GM19397 (cell line): Measurements from ENCODE around the gene ZFPM1.

Experiments
- ATAC-seq: cut with Tn5 transposase; IDR thresholded peaks from one replicate; pipeline ENCODE4 v1.9.1; 2021; ENCODE audit warnings: mild to moderate bottlenecking, moderate library complexity; ENCODE audit not compliant: unreplicated experiment

The ZFPM1 gene

DNA sequence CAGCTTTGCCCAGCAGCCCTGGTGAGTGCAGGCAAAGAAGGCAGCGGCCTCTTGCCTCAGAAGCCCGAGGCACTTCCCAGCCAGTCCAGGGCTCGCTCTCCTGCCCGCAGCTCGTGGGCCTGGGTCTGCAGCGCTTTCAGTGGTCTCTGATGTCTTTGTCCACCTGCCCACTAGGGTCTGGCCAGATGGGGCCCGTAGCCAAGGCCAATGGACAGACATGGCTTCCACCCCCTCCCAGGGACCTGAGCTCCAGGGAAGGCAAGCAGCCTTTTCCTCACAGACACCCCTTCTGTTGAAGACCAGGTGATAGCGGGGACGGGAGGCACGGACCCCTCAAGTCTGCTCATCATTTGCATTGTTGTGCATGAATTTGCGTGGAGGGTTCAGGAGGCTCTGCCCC is 83.4 kb downstream of the ZFPM1 start:
- no peak for ATAC-seq

DNA sequence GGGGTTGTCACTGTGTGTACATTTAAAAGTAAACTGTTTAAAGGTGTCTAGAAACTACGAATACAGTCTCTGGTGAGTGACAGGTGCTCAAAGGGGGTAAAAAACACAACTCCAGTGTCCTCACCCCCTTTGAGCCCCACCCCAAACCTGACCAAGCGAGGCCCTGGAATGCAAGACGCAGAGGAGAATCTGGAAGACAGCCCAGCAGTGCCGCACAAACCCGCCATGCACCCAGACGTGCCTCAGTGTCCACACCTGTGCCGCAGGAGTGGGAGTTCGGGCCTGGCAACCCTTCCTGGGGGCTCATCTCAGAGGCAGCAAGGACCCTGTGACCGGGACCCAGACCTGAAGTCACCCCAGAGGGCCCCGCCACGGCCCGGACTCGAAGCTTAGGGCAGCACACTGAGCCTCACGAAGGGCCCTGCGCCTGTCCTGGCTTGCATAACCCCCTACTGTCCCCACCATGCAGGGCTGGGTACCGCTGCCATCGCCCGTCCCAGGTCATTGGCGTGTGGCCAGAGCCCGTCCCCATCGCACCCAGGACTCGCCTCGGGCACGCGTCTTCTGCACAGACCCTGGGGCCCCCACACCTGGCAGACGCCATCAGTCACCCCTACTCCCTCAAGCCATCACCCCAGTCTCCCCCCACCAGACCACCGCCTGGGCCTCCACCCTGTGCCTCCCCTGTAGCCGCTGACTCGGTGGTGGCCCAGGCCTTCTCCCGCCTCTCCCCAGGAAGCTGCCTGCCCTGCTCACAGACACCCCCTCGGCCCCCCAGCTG is 84.1 kb downstream of the ZFPM1 start:
- ATAC-seq = no peak

DNA sequence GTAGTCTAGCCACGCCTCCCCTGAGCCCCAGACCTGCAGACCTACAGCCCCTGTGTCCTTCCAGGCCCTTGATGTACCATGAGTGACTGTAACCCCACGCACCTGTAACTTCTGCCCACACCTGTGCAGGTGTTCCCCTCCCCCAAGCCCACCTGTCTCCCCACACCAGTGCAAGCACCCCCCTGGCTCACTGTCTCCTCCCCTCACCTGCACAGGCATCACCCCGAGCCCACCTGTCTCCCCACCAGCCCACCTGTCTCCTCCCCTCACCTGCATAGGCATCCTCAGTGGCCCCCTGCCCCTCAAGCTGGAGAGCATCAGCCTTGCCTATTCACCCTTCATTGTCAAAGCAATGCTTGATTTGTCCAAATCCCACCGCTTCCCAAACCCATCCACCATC is 84.8 kb downstream of the ZFPM1 start:
- ATAC-seq = no peak

DNA sequence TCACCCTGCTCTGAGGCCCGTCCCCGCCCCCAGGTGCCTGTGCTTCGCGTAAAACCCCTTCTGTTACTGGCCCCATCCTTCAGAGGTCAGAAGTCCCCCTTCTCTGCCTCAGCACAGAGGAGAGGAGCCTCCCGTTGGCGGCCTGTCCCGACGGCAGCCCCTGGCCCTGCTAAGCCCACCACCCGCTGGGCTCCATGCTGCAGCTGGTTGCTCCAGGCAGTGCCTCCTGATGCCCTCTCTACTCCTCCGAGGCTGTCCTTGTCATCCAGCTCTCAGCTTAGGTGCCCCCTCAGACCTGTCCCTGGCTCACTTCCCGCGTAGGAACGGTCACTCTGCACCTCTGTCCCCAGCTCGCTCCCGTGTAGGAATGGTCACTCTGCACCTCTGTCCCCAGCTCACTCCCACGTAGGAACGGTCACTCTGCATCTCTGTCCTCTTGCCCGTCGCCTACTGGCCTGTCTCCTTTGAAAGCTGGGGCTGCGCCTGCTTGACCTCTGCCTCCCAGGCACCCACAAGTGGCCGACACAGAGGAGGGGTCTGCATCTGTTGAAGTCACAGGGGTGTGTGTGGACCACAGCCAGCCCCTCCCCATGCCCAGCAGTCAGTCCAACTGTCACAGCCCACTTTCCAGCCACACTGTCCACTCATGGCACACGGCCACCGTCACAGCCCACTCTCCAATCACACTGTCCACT is 85.4 kb downstream of the ZFPM1 start:
- no peak for ATAC-seq

DNA sequence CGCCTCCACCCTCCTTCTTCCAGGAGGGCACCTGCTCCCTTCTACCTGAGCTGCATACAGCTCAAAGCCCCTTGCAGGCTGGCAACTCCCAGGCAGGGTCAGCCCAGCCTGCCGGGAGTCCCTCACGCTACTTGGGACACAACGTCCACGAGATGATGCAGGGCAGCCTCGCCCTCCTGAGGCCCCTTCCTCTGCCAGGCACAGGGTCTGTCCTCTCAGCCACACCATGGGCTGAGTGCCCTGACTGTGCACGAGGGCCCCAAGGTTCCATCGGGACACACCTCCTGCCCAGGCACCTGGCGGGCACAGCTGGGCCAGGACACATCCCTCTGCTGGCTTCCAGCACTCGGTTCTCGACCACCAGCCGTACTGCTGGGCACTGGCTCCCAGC is 86.2 kb downstream of the ZFPM1 start:
- no peak for ATAC-seq

DNA sequence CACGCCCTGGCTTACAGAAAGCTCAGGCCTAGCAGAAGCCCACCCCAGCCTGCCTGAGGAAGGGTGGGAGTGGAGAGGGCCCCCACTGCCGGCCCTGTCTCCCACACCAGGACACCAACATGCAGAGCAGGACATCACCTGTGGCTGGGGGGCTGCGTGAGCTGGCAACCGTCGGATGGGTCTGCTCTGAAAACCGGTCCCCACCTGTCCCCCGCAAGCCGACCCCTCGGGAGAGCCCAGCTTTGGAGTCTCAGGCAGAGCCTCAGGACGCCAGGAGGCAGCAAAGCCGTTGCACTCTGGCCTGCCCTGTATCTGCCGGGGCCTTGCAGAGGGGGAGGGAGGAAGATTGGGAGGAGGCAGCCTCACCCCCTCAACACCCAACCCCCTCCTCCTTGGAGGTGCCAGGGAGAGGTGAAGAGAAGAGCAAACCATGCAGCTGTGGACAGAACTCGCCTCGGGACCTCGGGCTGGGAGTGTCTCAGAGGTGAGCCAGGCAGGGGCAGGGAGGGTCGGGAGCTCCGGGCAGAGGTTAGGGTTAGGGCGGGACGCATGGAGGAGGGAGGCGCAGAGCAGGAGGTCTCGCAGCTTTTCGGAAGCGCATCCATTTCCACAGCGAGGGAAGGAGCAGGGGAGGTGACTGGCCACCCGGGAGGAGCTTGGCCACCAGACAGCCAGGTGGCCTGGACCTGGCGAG is 86.7 kb downstream of the ZFPM1 start:
- ATAC-seq = no peak

DNA sequence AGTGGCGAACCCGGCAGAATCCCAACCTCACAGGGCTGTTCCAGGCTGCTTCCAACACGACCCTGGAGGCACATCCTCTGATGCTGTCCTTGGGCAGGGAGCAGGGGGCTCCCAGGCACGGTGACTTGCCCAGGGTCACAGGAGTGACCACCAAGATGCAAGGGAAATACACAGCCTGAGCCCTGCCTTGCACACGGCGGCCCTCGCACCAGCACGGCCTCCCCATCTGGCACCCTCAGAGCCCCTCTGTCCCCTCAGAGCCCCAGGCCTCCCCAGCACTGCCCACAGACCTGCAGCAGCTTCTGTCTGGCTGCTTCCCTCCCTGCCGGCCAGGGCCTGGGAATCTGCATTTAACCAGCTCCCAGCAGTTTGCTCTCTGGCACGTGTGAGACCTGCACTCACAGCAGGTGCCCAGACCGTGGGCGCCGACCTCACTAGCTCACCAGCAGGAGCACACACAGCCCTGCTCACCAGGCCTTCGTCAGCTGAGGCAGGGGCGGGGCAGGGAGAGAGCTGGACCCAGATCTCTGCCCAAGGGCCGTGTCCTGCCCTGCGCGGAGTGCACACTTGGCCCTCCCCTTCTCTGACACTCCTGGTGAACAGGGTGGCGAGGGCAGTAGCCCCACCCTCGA is 87.4 kb downstream of the ZFPM1 start:
- ATAC-seq = no peak

DNA sequence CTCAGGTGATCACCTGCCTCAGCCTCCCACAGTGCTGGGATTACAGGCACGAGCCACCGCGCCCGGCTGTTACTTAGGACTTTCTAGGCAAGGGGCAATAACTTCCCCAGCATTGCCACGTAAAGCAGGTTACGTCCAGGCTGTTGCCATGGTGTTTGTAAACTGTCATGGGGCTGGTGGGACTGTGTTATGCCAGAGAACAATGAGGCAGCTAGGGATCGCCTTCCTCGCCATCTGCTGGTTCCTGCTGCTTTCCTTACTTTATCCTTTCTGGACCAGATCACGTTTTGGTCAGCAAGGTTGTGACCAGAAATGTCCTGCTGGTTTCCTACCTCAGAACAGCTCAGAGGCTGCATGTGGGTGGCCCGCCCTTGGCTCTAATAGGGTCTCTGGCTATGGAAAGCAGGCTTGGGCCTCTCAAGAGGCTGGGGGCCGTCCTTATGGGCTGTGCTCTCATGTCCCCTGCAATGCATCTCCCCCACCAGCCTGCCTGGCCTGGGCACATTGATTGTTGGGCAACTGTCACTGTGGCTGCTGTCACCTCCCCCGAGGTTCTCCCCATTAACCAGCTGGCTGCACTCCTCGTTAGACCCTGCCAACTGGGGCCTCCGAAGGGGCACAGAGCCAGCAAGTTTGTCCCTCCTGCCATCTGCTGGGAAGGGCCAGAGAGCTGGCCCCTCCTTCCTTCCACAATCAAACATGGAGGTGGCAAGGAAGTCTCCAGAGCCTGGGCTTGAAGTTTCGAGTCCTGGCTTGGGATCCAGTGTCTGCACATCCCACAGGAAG is 88.9 kb downstream of the ZFPM1 start:
- no peak for ATAC-seq

DNA sequence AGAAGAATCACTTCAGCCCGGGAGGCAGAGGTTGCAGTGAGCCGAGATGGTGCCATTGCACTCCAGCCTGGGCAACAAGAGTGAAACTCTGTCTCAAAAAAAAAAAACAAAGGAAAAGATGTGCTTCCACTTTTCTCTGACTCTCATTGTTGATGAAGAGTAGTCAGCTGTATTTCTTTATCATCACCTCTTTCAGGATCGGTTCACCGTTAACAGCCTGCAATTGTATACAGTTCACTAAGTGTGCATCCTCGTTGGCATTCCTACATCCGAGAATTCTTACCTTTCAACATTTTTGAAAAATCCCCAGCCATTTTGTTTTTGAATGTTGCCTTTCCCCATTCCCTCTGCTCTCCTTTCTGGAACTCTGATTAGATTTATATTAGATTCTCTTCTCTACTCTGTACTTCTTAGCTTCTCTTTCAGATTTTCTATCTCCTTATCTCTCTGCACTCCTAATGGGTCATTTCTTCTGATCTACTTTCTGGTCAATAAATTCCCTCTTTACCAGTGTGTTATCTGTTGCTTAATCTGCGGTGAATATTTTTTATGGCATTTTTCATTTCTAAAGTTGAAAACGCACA is 90.2 kb downstream of the ZFPM1 start:
- no peak for ATAC-seq

DNA sequence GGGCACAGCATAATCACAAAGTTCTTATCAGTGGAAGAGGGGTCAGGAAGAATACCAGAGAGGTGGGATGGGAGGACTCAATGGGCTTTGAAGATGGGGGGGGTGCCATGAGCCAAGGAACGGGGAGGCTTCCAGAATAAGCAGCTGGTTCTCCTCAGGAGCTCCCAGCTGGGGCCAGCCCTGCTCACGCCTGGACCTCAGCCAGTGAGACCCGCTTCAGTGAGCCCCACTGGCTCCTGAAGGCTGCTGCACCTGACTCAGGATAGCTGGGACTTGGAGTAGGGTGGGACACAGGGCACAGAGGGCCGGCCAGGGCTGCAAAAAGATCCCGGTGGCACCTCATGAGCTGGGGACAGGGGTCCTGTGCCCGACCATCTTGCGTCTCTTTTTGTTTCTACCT is 92.7 kb downstream of the ZFPM1 start:
- no peak for ATAC-seq

DNA sequence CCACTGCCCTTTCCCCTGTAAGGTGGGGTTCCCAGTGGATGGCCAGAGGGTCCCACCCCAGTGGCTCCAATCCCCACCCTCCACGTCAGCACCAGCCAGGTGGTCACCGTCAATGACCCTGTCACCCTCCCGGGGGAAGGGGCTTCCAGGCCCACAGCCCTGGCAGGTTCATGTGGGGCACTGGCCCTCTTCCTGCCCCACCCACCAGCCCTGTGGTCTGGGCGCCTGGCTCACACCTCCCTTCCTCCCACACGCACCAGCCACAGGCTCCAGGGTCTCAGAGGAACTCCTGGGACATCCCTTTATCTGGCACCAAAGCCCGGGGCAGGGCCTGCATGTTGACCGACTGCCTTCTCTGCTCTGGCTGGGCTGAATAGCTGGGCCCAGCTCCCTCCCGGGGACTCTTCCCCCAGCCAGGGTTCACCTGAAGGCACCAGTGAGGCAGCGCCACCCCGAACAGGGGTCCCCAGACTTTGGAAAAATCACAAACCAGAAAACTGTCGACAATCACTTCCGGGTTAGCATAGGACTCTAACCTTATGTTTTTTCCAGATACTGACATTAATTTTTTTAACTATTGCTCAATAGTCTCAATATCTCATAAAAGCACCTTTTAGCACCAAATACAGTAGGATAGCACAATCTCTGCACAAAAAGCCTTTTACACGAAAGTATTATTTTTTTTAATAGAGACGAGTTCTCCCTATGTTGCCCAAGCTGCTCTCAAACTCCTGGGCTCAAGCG is 95.2 kb downstream of the ZFPM1 start:
- ATAC-seq = no peak

DNA sequence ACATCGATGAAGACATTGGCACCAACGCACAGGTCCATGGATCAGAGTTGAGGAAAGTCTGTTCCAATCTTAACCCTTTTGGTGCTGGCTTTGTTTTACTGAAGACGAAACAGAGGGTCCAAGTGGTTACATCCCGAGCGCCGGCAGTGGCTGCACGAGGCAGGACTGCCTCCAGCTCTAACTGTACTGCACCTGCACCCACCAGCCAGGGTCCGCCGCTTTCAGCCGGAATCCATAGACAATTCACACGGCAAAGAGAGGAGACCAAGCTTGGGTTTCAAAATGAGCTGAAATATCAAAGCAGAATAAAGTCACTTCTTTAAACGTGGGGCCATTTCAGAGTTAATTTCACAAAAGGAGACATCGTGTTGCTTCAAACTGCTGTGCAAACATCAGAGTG is 95.9 kb downstream of the ZFPM1 start:
- no peak for ATAC-seq

DNA sequence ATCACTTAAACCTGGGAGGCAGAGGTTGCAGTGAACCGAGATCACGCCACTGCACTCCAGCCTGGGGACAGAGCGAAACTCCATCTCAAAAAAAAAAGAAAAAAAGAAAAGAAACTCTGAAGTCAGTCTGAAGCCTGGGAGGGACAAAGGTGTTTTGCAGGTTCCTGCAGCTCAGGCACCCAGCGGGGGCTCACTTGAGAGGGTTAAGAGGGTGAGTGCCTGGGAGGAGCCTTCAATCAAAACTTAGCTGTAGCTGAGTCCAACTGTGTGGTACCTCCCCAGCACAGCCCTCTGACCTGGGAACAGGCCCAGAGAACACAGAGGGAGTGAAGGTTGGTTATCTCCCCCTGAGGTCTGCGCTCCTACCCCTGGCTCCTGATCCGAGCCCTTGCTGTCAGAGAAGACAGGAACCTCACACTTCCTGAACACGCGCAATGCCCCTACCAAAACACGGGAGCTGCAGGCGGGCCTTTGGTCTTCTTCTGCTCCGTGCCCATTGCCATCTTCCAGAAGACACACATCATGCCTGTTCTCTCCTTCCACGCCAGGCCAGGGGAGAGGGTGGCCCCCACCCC is 96.7 kb downstream of the ZFPM1 start:
- no peak for ATAC-seq

DNA sequence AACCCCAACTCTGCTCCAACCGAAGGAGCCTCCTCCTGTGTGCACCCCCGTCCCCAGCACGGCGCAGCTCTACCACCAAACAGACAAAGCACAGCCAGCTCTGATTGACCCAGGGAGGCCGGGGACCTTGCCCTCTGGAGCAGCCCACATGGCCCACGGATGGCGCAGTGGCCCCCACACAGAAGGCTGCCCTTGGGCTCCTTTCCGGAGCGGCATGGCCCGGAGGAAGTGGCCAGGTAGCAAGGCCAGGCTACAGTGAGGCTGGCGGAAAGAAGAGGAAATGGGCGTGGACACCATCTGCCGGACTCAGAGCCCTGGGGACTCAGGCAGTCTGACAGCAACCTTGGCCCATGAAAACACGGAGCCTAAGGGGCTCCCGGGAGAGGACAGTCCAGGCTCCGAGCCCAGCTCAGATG is 97.2 kb downstream of the ZFPM1 start:
- no peak for ATAC-seq

DNA sequence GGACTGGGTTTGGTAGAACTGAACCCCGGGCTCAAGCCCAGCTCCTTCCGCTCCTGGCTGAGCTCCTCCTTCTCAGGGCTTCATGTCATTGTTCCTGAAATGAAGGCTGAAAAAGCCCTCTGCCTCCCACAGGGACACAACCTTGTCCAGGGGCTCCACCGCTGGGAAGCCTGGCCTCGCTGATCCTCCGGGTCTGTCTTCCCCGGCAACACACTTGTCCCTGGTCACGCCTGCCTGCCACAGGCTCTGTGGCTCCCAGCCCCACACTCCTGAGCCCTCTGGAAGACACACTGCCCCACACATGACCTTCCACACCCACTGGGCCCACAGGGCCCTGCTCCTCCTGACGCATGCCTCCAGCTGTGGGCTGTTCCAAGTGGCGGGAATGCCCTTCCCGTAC is 99.1 kb downstream of the ZFPM1 start:
- no peak for ATAC-seq

DNA sequence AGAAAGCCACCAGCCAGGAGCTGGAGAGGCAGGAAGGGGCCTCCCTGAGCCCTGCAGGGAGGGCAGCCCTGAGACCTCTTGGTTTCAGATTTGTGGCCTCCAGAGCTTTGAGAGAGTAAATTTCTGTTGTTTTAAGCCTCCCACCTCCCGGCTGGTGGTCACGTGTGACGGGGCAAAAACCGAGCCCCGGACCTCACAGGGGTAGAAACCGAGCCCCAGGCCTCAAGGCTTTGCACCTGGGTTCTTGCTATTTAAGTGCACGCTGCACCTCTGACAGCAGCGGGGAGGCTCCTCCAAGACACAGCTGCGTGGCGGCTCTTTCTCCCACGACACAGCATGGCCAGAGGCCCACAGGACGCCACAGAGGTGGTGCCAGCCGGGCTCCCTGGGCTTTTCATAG is 99.7 kb downstream of the ZFPM1 start:
- no peak for ATAC-seq

DNA sequence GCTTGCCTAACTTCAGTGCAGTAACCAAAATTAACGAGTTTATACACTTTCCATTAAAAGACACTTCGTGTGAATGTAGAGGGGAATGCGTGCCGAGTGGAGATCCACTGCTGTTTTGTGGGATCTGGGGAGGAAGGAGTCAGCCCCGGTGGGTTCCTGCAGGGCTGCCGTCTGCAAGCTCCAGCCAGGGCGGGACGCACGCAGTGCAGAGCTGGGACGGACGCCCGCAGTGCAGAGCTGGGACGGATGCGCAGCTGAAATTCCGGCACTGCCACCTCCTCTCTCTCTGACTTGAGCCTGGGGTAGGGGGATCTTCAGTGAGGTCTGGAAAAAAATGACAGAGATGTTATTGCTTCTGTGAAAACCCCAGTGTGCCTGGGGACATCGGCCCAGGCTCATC is 100.7 kb downstream of the ZFPM1 start:
- ATAC-seq = no peak

DNA sequence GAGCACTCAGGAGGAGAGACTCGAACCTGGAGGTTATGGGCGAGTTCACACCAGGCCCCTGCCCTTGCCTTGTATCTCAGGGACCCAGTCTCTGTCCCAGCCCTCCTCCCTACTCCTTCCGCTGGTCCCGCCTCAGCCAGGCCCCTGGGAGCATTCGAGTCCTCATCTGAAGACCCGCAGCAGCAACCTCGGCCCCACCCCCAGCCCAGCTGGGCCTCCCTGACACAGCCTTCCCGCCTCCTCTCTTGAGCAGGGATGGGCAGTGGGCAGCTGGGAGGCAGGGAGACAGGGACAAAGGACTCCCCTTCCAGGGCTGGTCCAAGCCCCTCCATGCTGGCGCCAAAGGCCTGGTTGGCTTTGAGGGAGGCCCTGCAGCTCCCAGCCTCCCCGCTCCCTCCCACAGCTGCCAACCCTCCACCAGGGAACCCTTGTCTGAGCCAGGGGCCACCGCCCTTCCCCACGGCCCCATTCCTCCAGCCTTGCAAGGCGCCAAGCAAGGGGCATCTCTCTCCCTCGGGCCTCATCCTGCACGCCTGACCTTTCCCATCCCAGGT is 101.7 kb downstream of the ZFPM1 start:
- no peak for ATAC-seq
